IPS-NIHi7 (cell line): ENCODE data around the gene CCL13.

ENCODE experiments used
- DNase-seq: peaks from one replicate; pipeline ENCODE4 v3.0.0; 2012; ENCODE audit warnings: mixed read lengths; ENCODE audit errors: extremely low spot score

CCL13 gene

DNA sequence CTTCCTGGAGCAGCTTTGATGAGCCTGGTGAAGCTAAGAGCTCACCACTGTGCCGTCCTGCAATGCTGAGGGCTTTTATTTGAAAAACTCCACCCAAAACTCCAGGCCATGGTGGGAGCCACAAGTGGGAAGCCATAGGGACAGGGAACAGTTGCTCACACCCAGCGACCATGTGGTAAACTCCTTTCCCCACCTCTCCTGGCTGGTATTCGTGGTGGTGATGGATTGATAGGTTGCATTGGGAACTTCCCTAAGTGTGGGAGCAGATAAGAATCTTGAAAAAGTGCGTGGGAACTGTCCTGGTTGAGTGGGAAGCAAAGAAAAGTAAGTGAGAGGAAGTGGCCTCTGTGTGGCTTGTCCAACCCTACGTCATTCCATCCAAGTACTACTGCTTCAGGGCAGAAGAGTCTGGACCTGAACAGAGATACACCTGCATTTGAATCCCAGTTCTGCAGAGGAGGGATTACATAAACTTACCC, 6.9 kb downstream of the CCL13 start, which contains the start of gene CCL1:
Gene CCL1 (minus strand): TSS at position 51 of the 479 bp plus-strand sequence. CDS start 72 bp downstream, outside the sequence.
- DNase-seq = no peak

DNA sequence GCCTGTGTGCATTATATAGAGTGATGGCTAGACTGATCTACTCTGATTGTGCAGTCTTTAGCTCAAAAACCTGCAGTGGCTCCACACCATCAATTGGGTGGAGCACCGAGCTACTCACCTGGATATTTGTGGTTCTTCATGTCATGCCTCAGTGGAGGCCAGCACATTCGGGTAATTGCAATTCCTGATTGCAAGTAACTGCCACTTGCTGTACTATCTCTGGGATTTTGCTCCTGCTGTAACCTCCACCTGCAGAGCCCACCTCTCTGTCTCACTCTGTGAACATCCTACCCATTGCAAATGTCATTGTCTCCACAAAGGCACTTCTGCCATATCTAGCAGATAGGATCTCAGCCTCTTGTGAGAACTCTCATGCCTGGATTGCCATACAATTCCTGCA, 8.5 kb downstream of the CCL13 start:
- DNase-seq = no peak

GRCh38 chr17:34365340-34365739, 9.1 kb downstream of the CCL13 start:
- no peak for DNase-seq

DNA sequence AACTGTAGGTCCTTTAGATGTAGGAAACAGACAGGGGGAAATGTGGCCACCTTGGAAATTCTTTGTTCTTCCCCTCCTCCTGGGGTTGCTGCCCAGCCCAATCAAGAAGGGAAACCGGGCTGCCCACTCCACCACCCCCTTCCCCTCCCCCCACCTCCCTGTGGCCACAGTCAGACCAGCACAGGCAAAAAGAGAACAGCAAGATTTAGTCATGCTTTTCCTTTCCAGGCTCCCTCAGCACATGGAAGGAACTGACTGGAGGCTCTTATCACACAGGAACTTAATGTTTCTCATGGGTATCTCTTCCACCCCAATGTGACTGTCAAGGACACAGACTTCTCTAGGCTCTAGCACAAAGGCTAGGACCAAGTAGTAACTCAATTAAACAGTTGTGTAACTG, 9.7 kb downstream of the CCL13 start:
- DNase-seq = no peak

DNA sequence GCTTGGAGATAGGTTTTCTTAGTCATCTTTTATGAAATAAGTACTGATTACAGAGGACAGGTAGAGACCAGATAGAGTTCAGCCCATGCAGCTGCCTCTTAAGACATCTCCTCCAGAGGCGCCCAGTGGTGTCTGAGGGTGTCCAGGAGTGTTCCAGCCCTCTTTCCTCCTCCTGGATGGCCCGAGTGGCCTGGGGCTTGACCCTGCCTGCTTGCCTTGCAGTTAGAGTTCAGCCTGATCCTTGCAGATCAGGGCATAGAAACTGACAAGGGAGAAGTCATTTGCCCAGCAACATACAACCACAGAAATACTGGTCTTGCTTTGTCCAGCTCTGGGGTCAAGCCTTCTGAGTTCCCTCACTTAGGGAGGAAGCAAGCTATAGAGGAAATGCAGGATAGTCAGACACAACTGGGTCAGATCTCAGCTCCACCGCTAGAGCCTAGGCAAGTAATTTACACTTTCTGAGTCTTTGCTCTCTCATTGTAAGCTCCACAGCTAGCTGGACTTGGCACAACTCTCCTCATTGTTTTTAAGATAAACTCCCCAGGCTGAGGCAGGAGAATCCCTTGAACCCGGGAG, 10.3 kb downstream of the CCL13 start:
- no peak for DNase-seq

DNA sequence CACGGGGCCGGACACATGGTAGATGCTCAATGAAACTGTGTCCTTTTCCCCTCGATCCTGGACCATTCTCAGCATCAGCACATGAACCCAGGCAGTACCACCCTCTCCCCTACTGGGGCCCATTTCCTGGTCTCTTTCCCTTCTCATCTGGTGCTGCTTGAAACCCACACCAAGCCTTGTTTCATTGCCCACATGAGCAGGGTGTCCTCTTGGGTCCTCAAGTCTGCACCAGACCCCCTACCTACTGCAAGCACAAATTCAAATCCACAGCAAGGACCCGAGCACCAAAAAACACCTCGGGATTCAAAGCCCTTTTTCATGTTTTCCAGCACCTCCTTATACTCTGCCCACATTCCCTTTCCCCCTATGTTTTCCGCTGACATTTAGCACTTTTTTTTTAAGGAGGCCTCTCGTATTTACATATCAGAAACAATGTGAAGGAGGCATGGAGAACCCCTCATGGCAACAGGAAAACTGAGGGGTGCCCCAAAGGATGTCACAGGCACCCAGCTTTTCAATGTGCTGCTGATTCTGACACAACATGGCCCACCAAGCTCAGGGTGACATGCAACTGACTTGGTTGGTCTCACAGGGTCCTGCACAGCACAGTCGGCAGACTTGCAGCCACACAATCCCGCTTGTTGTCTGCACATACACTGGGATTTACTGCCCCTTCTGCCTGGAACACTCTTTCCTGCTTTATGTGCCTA, 11.4 kb downstream of the CCL13 start:
- no peak for DNase-seq

DNA sequence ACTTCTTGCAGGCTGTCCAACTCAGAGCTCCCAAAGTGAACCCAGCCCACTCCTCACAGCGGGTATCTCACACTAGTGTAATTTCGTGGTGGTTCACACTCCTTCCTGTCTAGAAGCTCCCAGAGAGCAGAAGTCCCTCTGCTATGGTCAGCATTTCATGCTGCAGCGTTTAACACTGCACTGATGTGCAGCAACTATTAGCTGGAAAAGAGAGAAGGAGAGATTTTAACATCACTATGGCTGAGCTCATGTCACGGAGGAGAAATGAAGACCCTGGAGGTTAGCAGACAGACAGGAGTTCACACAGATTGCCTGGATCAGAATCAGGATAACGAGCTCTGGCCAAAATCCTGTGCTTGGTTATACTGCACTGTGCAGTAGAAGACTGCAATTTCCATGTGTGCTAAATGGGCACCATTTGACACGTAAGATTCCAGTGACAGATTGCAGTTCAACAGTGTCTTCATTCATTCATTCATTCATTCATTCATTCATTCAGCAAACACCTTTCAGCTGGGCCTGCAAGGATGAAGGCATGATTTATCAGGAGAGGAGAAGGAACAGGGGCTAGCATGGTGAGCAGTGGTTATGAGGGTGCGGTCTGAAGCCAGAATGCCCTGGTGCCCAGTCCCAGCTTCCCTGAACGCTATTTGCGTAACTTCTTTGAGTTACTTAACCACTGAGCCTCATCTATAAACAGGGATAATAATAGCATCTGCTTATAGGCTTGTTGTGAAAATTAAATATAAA, 12.1 kb downstream of the CCL13 start:
- DNase-seq = no peak

GRCh38 chr17:34368946-34369500, 12.7 kb downstream of the CCL13 start:
- no peak for DNase-seq

GRCh38 chr17:34369571-34369970, 13.3 kb downstream of the CCL13 start:
- no peak for DNase-seq

DNA sequence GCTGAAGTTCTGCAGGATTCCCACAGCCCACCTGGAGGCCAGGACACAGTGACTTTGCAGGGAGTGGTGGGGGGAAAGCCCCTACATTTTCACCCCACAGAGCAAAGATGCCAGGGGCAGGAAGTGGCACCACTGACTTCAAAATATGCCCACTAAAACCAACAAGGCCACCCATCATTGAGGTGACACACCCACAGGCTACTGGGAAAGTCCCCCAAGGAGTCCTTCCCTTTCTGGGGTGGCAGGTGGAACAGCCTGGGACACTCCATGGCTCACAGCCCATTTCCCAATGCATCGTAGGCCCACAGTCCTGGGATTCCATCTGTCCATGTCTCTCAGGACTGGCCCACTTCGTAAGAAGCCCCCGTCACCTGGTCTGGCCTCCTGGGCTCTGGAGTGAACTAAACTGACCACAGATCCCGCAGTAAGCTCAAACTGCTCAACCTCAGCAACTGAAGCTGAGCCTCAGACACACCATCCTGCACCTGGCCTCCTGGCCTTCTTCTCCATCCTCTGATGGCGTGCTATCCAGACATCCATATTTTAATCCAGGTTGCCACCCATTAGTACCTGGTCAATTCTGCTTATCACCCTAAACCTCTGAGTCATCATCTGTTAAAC, 14.2 kb downstream of the CCL13 start:
- DNase-seq = no peak

DNA sequence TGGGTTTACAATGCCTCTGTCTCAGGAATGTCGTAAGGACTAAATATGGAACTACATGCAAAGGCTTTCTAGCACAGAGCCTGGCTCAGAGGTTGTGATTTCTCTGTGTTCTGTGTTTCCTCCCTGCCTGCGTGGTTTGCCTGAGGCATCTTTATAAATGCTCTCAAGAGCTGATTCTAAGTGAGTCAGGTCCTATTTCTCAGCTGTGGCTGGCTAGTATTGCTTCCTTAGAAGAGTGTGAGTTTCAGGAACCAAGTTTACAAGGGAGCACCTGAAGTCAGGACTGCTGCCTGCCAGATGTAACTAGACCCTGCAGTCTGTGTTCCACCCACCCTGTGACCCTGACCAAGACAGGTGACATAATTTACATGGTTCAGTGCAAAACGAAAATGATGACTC, 14.7 kb downstream of the CCL13 start:
- DNase-seq = no peak

- DNase-seq = no peak
These were observed 15.3 kb downstream of the CCL13 start for GRCh38 chr17:34371405-34372100.

- no peak for DNase-seq
These were observed 18.2 kb downstream of the CCL13 start for GRCh38 chr17:34374457-34374856.

- DNase-seq = no peak
These were observed 19.2 kb downstream of the CCL13 start for GRCh38 chr17:34375426-34375997.

GRCh38 chr17:34377078-34377823, 21.0 kb downstream of the CCL13 start:
- DNase-seq = no peak

- no peak for DNase-seq
These were observed 22.4 kb downstream of the CCL13 start for GRCh38 chr17:34378664-34379101.

DNA sequence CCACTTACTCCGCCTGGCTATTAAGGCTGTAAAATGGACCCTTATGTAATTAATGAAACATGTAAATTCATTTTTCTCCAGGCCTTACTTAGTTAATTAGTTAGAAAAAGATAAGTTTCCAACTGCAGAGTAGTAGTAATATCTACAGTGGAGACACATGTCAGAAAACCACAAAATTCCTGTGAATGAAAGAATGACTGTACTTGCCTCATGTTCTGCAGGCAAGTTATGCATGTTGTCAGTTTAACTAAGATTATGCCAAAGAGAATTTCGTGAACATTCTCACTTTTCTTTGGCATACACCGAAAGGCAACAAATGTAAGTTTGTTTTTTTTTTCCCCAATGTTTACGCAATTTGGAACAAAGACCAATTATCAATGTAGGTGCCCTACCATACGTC, 23.6 kb downstream of the CCL13 start:
- DNase-seq = no peak

DNA sequence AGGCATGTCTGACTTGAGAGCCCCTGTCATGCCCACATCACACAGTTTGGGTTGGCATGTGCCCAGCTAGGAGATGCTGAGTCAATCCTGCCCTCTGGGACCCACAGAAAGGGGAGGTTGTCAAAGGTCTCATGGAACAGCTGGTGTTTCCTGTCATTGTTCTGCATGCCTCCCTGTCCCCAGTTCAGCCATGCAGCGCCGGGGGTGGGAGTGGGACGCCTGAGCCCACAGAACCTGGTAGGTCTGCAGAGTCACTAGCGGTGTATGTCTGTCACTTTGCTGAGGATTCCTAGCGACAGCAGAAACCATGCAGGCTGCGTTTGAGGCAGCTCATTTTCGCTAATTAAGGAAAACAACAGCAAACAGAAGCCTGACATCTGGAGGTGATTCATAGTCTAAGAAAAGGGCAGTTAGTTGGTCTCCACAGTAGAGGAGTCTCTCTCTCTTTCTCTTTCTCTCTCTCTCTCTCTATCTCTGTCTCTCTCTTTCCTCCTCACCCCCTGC, 26.4 kb downstream of the CCL13 start:
- no peak for DNase-seq

GRCh38 chr17:34383216-34383615, 26.9 kb downstream of the CCL13 start:
- no peak for DNase-seq

GRCh38 chr17:34384271-34384670, 28.0 kb downstream of the CCL13 start:
- DNase-seq = no peak
